ENCODE results near the gene NRIP3. TPM values are rescaled to one million over a fixed set of nuclear protein-coding genes. Genes with fewer than 3 reads are reported as not detected.
"Not testable (repeated sequence)": the region's sequence is repeated elsewhere in the genome, so short reads cannot be mapped to it uniquely, and the experiment has no call there.

The NRIP3 gene
- total RNA-seq, 1 donor from 2014 or later, result 2.7 TPM

DNA sequence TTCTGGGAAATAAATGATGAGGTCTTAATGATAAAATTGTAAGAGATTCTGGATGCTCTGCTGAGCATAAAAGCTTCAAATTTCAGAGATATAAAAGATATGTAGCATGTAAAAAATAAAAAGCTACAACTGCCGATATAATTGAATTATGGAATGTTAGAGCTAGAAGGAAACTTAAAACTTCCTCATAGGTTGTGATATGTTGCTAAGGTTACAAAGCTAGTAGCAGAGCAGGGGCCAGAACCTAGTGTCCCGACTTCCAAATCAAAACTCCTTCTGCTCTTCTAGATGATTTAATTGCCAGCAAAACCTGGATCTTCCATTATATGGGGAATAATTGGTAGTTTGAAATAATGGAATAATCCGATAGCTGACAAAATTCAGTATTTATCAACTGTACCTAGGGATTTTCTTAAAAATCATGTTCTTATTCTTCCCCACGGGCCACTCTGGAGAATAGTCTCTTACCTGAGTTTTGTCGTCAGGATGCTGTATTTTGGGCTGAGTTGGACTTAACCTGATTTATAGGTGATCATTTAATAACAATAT lies 61.2 kb downstream of the NRIP3 start, which contains the start of gene ASCL3:
Gene ASCL3, minus strand, starts transcription at position 499 of the 549 bp plus-strand sequence. CDS start 4,855 bp downstream, outside the sequence.
- TF ChIP-seq, protein P1, sequence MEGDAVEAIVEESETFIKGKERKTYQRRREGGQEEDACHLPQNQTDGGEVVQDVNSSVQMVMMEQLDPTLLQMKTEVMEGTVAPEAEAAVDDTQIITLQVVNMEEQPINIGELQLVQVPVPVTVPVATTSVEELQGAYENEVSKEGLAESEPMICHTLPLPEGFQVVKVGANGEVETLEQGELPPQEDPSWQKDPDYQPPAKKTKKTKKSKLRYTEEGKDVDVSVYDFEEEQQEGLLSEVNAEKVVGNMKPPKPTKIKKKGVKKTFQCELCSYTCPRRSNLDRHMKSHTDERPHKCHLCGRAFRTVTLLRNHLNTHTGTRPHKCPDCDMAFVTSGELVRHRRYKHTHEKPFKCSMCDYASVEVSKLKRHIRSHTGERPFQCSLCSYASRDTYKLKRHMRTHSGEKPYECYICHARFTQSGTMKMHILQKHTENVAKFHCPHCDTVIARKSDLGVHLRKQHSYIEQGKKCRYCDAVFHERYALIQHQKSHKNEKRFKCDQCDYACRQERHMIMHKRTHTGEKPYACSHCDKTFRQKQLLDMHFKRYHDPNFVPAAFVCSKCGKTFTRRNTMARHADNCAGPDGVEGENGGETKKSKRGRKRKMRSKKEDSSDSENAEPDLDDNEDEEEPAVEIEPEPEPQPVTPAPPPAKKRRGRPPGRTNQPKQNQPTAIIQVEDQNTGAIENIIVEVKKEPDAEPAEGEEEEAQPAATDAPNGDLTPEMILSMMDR (IDR thresholded peaks at IDR 0.05; ENCODE audit: partially characterized antibody, unreplicated experiment), result no peak
- peaks cover 1% of the 10 kb centered on the region for H3K9me3 Mint-ChIP-seq (ENCODE audit: unreplicated experiment)
- H3K4me1 Mint-ChIP-seq (ENCODE audit: low read depth, unreplicated experiment), result no peaks in the 10 kb centered on the region
- no peak within 1 kb of the TSS for H3K27ac Mint-ChIP-seq (ENCODE audit: unreplicated experiment)
- H3K27me3 Mint-ChIP-seq (ENCODE audit: unreplicated experiment), result peaks cover 2% of the 10 kb centered on the region
- no peak for DNase-seq
- no peak within 1 kb of the TSS for H3K4me3 Mint-ChIP-seq (ENCODE audit: unreplicated experiment)
- no peaks in the 10 kb centered on the region for H3K36me3 Mint-ChIP-seq (ENCODE audit: unreplicated experiment)

DNA sequence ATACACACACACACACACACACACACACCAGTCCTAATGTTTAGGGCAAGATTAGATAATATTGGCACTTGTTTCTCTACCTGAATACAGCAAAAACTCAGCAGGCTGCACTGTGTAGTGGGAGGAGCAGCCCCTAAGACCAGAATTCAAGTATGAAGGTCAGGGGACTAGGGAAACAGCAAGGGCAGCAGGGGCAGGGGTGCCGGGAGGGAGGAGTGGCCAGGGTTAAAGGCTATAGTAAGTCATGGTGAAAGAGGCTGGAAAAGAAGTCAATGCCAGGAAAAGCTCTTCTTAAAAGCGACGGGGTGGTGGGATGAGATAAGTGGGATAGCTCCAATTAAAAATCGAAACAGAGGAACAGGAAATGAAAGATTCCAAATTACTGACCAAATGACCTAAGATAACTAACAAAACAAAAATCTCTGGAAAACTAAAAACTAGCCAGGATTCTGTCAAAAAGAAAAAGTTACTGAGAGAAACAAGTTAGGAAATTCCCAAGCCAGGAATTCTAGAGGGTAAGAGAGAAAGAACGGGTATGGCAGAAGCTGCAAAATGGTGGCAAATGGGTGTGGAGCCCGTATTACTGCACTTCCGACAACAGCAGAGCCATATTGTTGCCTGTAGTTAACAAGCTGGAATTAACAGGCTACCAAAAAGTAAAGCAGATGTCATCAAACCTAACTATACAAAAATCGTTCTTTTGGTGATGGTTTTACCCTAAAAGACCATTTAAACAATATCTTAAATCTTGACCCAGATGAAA lies 62.3 kb downstream of the NRIP3 start:
- H3K9me3 Mint-ChIP-seq (ENCODE audit: unreplicated experiment), result peaks cover 1% of the 10 kb centered on the region
- TF ChIP-seq, protein P1 (IDR thresholded peaks at IDR 0.05; ENCODE audit: partially characterized antibody, unreplicated experiment), result no peak
- peaks cover 2% of the 10 kb centered on the region for H3K27me3 Mint-ChIP-seq (ENCODE audit: unreplicated experiment)
- H3K4me1 Mint-ChIP-seq (ENCODE audit: low read depth, unreplicated experiment), result no peaks in the 10 kb centered on the region
- no peak overlapping the region for H3K4me3 Mint-ChIP-seq (ENCODE audit: unreplicated experiment)
- DNase-seq, result no peak
- no peaks in the 10 kb centered on the region for H3K36me3 Mint-ChIP-seq (ENCODE audit: unreplicated experiment)
- H3K27ac Mint-ChIP-seq (ENCODE audit: unreplicated experiment), result no peak overlapping the region

DNA sequence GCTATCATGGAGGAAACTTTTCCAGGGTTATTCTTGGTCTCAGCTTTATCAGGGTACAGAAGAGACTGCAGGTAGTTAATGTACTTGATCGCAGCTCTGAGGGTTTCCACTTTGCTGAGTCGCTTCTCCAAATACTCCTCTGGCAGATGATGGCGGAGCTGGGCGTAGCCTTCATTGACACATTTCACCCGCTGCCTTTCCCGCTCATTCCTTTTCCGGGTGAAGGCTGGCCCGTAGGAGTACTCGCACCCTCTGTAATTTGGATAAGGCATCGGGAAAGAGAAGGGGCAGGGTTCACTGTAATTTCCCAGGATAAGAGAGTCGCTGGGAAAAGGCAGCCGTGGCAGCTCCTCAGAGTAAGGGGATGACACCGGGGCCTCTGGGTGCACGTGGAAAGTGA lies 66.1 kb downstream of the NRIP3 start:
- TF ChIP-seq, protein P1 (IDR thresholded peaks at IDR 0.05; ENCODE audit: partially characterized antibody, unreplicated experiment), result no peak
- H3K36me3 Mint-ChIP-seq (ENCODE audit: unreplicated experiment), result no peaks in the 10 kb centered on the region
- no peak for DNase-seq
- no peak overlapping the region for H3K4me3 Mint-ChIP-seq (ENCODE audit: unreplicated experiment)
- H3K9me3 Mint-ChIP-seq (ENCODE audit: unreplicated experiment), result peaks cover 1% of the 10 kb centered on the region
- peaks cover 2% of the 10 kb centered on the region for H3K27me3 Mint-ChIP-seq (ENCODE audit: unreplicated experiment)
- no peaks in the 10 kb centered on the region for H3K4me1 Mint-ChIP-seq (ENCODE audit: low read depth, unreplicated experiment)
- no peak overlapping the region for H3K27ac Mint-ChIP-seq (ENCODE audit: unreplicated experiment)

DNA sequence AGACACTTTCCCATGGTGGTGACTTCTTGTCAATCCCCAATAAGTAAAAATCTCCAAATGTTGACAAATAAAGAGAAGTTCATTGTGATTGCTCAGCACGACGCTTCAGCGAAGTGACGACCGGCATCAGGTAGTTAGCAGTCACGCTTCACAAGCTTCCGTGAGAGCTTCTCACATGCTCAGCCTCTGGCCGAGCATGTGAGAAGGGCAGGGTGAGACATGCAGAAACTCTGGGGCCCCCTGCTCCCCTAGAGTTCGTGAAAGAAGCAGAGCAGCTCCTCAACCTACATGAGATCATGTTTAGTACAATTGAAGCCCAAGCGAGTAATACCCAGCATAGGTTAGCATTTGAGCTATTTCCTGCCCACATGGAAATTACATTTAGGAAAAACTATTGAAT lies 66.6 kb downstream of the NRIP3 start:
- Mint-ChIP-seq H3K27ac (ENCODE audit: unreplicated experiment) (no peak overlapping the region), H3K4me1 (ENCODE audit: low read depth, unreplicated experiment) (peaks cover 2% of the 10 kb centered on the region), H3K36me3 (ENCODE audit: unreplicated experiment) (no peaks in the 10 kb centered on the region), H3K4me3 (ENCODE audit: unreplicated experiment) (no peak overlapping the region), H3K9me3 (ENCODE audit: unreplicated experiment) (peaks cover 1% of the 10 kb centered on the region), H3K27me3 (ENCODE audit: unreplicated experiment) (peaks cover 2% of the 10 kb centered on the region)
- DNase-seq, result no peak
- TF ChIP-seq, protein P1 (IDR thresholded peaks at IDR 0.05; ENCODE audit: partially characterized antibody, unreplicated experiment), result no peak

DNA sequence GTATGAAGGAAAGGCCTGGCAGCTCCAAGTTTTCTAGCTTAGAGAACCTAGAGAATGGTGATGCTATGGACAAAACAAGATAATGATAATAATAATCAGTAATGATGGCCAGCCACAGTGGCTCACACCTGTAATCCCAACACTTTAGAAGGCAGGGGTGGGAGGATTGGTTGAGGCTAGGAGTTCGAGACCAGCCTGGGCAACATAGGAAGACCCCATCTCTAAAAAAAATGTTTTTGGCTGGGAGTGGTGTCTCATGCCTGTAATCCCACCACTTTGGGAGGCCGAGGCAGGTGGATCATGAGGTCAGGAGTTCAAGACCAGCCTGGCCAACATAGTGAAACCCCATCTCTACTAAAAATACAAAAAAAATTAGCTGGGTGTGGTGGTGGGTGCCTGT lies 68.0 kb downstream of the NRIP3 start:
- not testable (repeated sequence) for H3K4me3 Mint-ChIP-seq (ENCODE audit: unreplicated experiment); H3K27ac Mint-ChIP-seq (ENCODE audit: unreplicated experiment); H3K27me3 Mint-ChIP-seq (ENCODE audit: unreplicated experiment); H3K9me3 Mint-ChIP-seq (ENCODE audit: unreplicated experiment); H3K36me3 Mint-ChIP-seq (ENCODE audit: unreplicated experiment); H3K4me1 Mint-ChIP-seq (ENCODE audit: low read depth, unreplicated experiment); DNase-seq

Data from glutamatergic neuron (in vitro differentiated cells).